NT2/D1 (cell line): ENCODE results near the gene TMC4.
"Not testable (repeated sequence)": the region's sequence is repeated elsewhere in the genome, so short reads cannot be mapped to it uniquely, and the experiment has no call there.

Experiments
- DNase-seq: peaks from one replicate; pipeline ENCODE4 v3.0.0-alpha.2; 2011; ENCODE audit warnings: low read depth, low spot score
- H3K27me3 ChIP-seq: 2 replicates; pipeline ENCODE4 v1.6.0; 2011; ENCODE audit warnings: mild to moderate bottlenecking; ENCODE audit not compliant: insufficient read length, insufficient read depth
- H3K36me3 ChIP-seq: 2 replicates; pipeline ENCODE4 v1.6.1; 2011; ENCODE audit warnings: mild to moderate bottlenecking, low read length, mixed read lengths; ENCODE audit not compliant: insufficient read depth, insufficient read length
- H3K4me1 ChIP-seq: 2 replicates; pipeline ENCODE4 v1.5.1; 2011; ENCODE audit not compliant: insufficient read depth, insufficient read length
- H3K4me3 ChIP-seq: 2 replicates; pipeline ENCODE4 v1.5.1; 2011; ENCODE audit warnings: low read depth; ENCODE audit not compliant: insufficient read length
- H3K9ac ChIP-seq: 2 replicates; pipeline ENCODE4 v1.6.0; 2011; ENCODE audit warnings: low read depth; ENCODE audit not compliant: insufficient read length
- H3K9me3 ChIP-seq: 2 replicates; pipeline ENCODE4 v1.5.1; 2011; ENCODE audit warnings: mild to moderate bottlenecking, low read length; ENCODE audit not compliant: insufficient read depth
- SUZ12 ChIP-seq: IDR thresholded peaks from 2 replicates; pipeline ENCODE4 v1.6.1; 2011; ENCODE audit not compliant: insufficient read length, insufficient read depth; ENCODE audit errors: extremely low read depth
- YY1 ChIP-seq: IDR thresholded peaks from 2 replicates; pipeline ENCODE4 v1.6.1; 2011; ENCODE audit not compliant: insufficient read length, insufficient read depth
- ZNF274 ChIP-seq: IDR thresholded peaks from 2 replicates; pipeline ENCODE4 v1.6.1; 2011; ENCODE audit warnings: mild to moderate bottlenecking, low read depth, low read length

TMC4 gene

DNA sequence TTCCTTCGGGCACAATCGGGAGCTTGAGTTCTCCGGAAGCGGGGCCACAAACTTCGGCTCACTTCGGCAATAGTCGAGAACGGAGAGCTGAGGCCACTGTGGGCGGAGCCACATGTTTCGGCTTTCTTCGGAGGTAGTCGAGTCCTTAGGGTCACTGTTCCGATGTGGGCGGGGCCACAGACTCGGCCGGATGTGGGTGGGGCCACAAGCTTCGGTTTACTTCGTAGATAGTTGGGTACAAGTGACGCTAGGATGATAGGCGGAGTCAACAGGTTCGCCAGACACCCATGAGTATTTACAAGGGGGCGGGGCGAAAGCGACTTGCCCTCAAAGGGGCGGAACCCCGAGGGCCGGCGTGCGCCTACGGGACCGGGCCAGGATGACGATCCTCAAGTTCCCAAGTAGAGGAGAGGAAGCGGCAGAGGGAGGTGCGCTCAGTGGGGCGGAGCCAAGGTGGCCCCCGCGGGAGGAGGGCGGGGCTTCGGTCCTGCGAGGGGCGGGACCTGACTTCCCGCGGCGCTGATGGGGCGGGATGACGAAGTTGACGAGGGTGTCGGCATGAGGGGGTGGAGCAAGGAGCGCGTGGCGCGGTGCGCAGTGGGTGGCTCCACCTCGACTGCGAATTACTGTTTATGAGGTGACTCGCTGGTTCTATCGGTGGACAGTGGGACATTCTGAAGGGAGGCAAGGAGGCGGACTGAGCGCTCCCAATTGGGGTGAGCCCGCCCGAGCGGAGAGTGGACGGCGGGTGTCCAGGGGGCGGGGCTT, 17.0 kb upstream of the TMC4 start:
- Histone ChIP-seq H3K4me1 (no peaks in the 10 kb centered on the region), H3K4me3 (peak overlapping the region; percentile 71)

DNA sequence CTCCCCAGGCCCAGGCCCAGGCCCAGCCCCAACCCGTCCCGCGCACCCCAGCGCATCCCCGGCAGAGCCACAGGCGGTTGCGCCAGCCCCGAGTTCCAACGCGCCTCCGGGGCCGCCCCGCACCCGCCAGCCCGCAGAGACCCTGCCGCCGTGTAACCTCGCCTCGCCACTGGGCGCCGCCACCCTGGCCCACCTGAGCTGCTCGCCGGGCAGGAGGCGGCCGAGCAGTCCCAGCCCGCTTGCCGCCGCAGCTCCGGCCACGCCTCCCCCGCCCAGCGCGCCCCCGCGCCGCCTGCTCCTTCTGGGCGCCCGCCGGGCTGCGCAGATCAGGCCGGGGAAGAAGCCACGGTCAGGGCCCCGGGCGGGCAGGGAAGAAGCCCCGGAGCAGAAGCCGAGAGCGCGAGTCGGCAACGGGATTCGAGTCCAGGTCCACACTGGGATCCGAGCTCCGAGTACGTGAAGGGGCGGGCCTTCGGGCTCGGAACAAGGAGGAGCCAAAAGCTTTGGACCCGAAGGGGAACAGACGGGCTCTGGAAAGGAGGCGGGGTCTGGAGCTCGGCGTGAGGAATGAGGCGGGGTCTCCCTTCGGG, 16.3 kb upstream of the TMC4 start, which contains the start of gene MBOAT7:
MBOAT7 (minus strand) TSS at position 436 of the 590 bp plus-strand sequence. CDS start 1,072 bp downstream, outside the sequence.
- peaks cover 44% of the 10 kb centered on the region for H3K36me3 ChIP-seq
- H3K4me1 ChIP-seq, result no peaks in the 10 kb centered on the region
- TF ChIP-seq YY1, result no peak
- TF ChIP-seq ZNF274, result no peak
- TF ChIP-seq SUZ12, result no peak
- H3K4me3 ChIP-seq, result peak within 1 kb of the TSS; percentile 71
- peak within 1 kb of the TSS; percentile 92 for H3K9ac ChIP-seq
- no peaks in the 10 kb centered on the region for H3K9me3 ChIP-seq
- DNase-seq, result no peak
- no peaks in the 10 kb centered on the region for H3K27me3 ChIP-seq

More for the DNA sequence above, 17.0 kb upstream of the TMC4 start:
- Histone ChIP-seq H3K9me3 (no peaks in the 10 kb centered on the region), H3K36me3 (peaks cover 50% of the 10 kb centered on the region), H3K27me3 (no peaks in the 10 kb centered on the region), H3K9ac (peak overlapping the region; percentile 92)
- DNase-seq, result peak; percentile 99
- TF ChIP-seq SUZ12, result no peak
- TF ChIP-seq ZNF274, result no peak
- TF ChIP-seq YY1, result no peak

DNA sequence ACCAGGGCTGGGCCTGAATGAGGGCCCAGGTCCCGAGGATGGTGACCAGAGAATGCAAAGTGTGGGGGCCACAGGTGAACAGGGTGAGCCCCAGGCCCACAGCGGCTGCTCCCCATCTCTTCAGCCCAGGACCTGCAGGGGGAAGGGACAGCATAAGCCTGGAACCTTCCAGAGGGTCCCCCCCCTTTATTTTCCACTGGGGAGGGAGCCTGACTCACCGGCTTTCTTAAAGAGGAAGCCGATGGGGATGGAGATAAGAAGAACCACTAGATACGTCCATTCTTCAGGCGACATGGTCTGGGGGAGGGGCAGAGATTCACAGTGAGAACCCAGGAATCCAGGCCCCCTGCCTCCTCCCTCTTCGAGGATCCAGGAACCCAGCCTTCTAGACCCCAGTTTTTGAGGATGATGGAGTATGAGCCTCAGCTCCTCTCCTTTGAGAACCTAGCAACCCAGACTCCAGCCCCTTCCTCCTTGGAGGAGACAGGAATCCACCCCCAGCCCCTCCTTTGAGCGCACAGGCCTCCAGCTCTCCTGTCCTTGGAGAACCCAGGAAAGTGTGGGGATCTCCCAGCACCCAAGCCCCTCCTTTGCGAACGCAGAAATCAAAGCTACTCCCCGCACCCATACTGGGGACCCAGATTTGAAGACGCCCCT, 15.4 kb upstream of the TMC4 start:
- no peak for DNase-seq
- TF ChIP-seq SUZ12 (no peak), ZNF274 (no peak), YY1 (no peak)
- no peaks in the 10 kb centered on the region for H3K4me1 ChIP-seq
- peaks cover 43% of the 10 kb centered on the region for H3K36me3 ChIP-seq
- H3K27me3 ChIP-seq, result no peaks in the 10 kb centered on the region
- peak overlapping the region; percentile 66 for H3K4me3 ChIP-seq
- no peaks in the 10 kb centered on the region for H3K9me3 ChIP-seq
- peak overlapping the region; percentile 90 for H3K9ac ChIP-seq

DNA sequence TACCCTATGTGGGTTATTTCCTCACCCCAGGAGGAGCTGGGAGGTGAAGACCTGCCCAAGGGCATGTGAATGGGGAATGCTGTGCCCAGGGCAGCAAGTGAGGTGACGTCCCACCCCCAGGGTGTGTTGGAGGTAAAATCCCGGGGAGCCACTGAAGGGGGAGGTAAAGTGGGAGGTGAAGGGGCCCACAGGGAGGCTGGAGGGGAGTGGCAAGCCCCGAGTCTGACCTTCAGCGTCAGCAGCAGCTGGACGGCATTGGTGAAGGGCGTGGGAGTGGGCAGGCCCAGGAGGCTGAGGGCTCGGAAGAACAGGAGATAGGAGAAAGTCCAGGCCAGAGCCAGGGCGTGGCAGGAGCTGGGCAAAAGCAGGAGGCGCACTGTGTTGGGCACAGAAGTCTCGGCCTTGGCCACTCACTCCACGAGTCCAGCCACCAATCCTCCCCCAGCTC, 14.0 kb upstream of the TMC4 start:
- Histone ChIP-seq H3K4me1 (no peaks in the 10 kb centered on the region), H3K27me3 (no peaks in the 10 kb centered on the region), H3K9ac (peak overlapping the region; percentile 50), H3K36me3 (peaks cover 40% of the 10 kb centered on the region), H3K4me3 (no peak overlapping the region), H3K9me3 (no peaks in the 10 kb centered on the region)
- TF ChIP-seq SUZ12 (no peak), ZNF274 (no peak), YY1 (no peak)
- no peak for DNase-seq

DNA sequence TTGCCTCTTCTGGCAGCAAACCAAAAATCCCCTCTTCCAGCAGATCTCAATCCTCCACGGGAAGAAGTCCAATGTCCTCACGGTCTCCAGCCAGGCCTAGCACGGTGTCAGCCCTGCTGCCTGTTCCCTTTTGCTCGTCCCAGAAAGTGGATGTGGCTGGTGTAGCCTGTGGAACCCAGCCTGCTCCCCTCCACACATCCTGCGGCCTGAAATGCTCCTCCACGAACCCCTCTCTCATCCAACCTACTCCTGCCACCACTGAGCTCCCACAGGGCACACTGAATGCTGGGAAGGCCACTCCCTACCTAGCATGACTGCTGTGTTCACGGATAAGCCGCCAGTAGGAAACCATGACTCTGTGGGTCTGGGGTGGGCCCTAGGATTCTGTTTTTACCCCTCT, 13.4 kb upstream of the TMC4 start:
- no peaks in the 10 kb centered on the region for H3K27me3 ChIP-seq
- no peaks in the 10 kb centered on the region for H3K9me3 ChIP-seq
- peaks cover 41% of the 10 kb centered on the region for H3K36me3 ChIP-seq
- no peak for DNase-seq
- no peak overlapping the region for H3K4me3 ChIP-seq
- no peak for TF ChIP-seq YY1
- no peak for TF ChIP-seq ZNF274
- no peak for TF ChIP-seq SUZ12
- H3K9ac ChIP-seq, result no peak overlapping the region
- no peaks in the 10 kb centered on the region for H3K4me1 ChIP-seq

DNA sequence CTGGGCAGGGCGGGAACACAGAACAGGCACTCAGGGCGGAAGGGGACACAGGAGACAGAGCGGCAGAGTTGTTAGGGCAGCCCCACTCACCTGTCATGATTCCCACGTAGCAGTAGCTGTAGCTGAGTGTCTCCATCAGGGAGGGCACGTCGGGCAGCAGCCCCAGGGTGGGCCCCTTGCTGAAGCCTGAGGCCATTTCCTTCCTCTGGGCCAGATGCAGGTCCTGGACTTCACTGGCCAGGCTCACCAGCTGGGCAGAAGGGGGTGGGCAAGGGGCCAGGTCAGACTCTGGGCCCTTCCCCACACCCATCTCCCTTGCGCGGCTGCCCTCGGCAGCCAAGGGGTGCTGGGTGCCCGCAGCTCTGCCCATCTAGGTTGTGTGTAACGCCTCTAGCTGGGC, 10.5 kb upstream of the TMC4 start:
- TF ChIP-seq YY1 (no peak), ZNF274 (no peak), SUZ12 (no peak)
- H3K9ac ChIP-seq, result peak overlapping the region; percentile 21
- H3K36me3 ChIP-seq, result peaks cover 67% of the 10 kb centered on the region
- no peak for DNase-seq
- H3K4me3 ChIP-seq, result no peak overlapping the region
- H3K9me3 ChIP-seq, result no peaks in the 10 kb centered on the region
- H3K27me3 ChIP-seq, result no peaks in the 10 kb centered on the region
- peaks cover 9% of the 10 kb centered on the region for H3K4me1 ChIP-seq

DNA sequence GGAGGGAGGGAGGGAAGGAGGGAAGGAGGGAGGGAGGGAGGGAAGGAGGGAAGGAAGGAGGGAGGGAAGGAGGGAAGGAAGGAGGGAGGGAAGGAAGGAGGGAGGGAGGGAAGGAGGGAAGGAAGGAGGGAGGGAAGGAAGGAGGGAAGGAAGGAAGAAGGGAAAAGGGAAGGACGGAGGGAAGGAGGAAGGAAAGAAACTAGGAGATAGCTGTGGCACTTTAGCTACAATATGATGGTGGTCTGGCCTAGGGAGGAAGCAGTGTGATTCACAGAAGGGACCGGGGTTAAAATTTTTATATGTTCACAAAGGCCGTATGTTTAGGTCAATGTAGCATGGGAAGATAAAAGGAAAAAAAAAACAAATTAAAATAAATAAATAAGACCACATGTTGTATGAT, 8.9 kb upstream of the TMC4 start:
- peaks cover 63% of the 10 kb centered on the region for H3K36me3 ChIP-seq
- not testable (repeated sequence) for DNase-seq, H3K9me3 ChIP-seq, H3K9ac ChIP-seq, H3K4me1 ChIP-seq, H3K4me3 ChIP-seq, H3K27me3 ChIP-seq
